ENCODE results near the gene ATG101.

DNA sequence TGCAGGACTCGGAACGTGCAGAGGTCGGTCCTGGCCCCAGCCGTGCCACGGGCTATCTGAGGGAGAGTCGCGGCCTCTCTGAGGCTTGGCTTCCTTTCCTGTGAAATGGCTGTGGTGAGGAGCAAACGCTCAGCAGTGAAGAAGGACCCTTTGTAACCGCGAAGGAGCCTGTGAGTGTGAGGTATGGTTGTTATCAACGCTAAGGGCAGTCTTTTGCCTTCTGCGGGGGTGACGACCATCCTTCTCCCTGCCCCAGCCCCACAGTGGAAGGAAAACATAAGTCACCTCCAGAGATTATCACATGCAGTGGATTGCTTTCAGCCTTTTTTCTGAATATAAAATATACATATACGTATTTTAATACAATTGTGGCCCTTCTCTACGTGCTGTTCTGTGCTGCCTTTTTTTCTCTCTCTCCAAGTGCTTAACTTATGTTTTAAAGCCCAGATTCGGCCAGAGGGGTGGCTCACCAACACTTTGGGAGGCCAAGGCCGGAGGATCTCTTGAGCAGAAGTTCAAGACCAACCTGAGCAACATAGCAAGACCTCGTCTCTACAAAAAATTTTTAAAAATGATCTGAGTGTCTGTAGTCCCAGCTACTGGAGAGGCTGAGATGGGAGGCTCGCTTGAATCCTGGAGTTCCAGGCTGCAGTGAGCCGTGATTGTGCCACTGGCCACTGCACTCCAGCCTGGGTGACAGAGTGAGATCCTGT, 45.6 kb upstream of the ATG101 start:
- TF ChIP-seq, protein P1, sequence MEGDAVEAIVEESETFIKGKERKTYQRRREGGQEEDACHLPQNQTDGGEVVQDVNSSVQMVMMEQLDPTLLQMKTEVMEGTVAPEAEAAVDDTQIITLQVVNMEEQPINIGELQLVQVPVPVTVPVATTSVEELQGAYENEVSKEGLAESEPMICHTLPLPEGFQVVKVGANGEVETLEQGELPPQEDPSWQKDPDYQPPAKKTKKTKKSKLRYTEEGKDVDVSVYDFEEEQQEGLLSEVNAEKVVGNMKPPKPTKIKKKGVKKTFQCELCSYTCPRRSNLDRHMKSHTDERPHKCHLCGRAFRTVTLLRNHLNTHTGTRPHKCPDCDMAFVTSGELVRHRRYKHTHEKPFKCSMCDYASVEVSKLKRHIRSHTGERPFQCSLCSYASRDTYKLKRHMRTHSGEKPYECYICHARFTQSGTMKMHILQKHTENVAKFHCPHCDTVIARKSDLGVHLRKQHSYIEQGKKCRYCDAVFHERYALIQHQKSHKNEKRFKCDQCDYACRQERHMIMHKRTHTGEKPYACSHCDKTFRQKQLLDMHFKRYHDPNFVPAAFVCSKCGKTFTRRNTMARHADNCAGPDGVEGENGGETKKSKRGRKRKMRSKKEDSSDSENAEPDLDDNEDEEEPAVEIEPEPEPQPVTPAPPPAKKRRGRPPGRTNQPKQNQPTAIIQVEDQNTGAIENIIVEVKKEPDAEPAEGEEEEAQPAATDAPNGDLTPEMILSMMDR (optimal IDR thresholded peaks at IDR 0.05 in 1 of 3, IDR thresholded peaks at IDR 0.05 in 1 of 3, conservative IDR thresholded peaks at IDR 0.05 in 1 of 3; ENCODE audit: extremely low read depth in 1 of 3, insufficient read depth in 2 of 3, low read length in 3 of 3) = peak in 1 of 3 experiments; percentile 3
- TF ChIP-seq EZH2 (IDR thresholded peaks at IDR 0.05; ENCODE audit: low read length) = no peak
